GM23248 (cell line): ENCODE measurements around the gene RPS6KA5.

Experiments used
- EZH2 ChIP-seq: fragments of 200-600 bp; sonication (generic); IDR thresholded peaks from 2 replicates; pipeline ENCODE4 v1.6.1; 2018; ENCODE audit warnings: antibody characterized with exemption, mild to moderate bottlenecking; ENCODE audit not compliant: insufficient read depth, poor library complexity, severe bottlenecking
- EZH2phosphoT487 ChIP-seq: fragments of 200-600 bp; sonication (generic); IDR thresholded peaks from 2 replicates; pipeline ENCODE4 v1.6.1; 2018; ENCODE audit warnings: antibody characterized with exemption, moderate library complexity, mild to moderate bottlenecking, low read depth; ENCODE audit not compliant: insufficient read depth

DNA sequence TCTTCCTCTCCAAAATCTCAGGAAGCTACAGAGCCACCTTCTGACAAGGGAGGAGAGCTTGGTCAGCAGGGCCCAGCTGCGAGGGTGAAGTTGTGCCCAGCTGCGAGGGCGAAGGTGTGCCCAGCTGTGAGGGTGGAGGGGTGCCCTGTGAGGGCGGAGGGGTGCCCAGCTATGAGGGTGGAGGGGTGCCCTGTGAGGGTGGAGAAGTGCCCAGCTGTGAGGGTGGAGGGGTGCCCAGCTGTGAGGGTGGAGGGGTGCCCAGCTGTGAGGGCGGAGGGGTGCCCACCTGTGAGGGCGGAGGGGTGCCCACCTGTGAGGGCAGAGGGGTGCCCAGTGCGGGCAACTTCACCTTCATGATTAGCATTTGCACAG, 223.8 kb downstream of the RPS6KA5 start:
- TF ChIP-seq EZH2 (no peak), EZH2phosphoT487 (no peak)
